ENCODE measurements around the gene MYO18B. TPM values are rescaled to one million over a fixed set of nuclear protein-coding genes. Genes with fewer than 3 reads are reported as not detected.

Gene MYO18B
- total RNA-seq, 1 experiment from 2014 or later = not detected

GRCh38 chr22:26047920-26048319 is 305.9 kb downstream of the MYO18B start:
- Histone ChIP-seq H3F3A (ENCODE audit: low read length, unreplicated experiment) (no peaks in the 10 kb centered on the region), H3K4me2 (ENCODE audit: low read length) (no peak overlapping the region), H3K4me1 (ENCODE audit: insufficient read depth, low read length) (no peaks in the 10 kb centered on the region), H3K27ac (ENCODE audit: low read length) (no peak overlapping the region), H3K36me3 (ENCODE audit: low read depth, low read length) (no peaks in the 10 kb centered on the region), H3K79me2 (ENCODE audit: low read length) (no peaks in the 10 kb centered on the region), H3K27me3 (ENCODE audit: low read length) (no peaks in the 10 kb centered on the region), H3K9me3 (ENCODE audit: low read length) (no peaks in the 10 kb centered on the region), H3K9ac (ENCODE audit: low read length) (no peak overlapping the region), H3K9me2 (replicated peaks; ENCODE audit: low read length) (no peaks in the 10 kb centered on the region), H3K4me3 (ENCODE audit: low read length) (no peak overlapping the region), H2AFZ (ENCODE audit: low read length) (no peak overlapping the region), H4K20me1 (ENCODE audit: low read length) (no peaks in the 10 kb centered on the region)
- ATAC-seq = no peak
- TF ChIP-seq EZH2 (IDR thresholded peaks at IDR 0.05; ENCODE audit: low read length, unreplicated experiment) (no peak), EZH2phosphoT487 (IDR thresholded peaks at IDR 0.05; ENCODE audit: borderline replicate concordance, low read length) (no peak), CTCF (conservative IDR thresholded peaks at IDR 0.05; ENCODE audit: low read depth, low read length) (no peak)
- intact Hi-C loops (cut with micrococcal nuclease) = no loop called here
- POLR2A ChIA-PET (ENCODE audit: unreplicated experiment) = no interaction called here
- CTCF ChIA-PET = no interaction called here
- DNase-seq = no peak
- no TSS peak for BruUV-seq (replicated peaks)

- intact Hi-C loops (cut with micrococcal nuclease) = no loop called here
- POLR2A ChIA-PET (ENCODE audit: unreplicated experiment) = no interaction called here
- Histone ChIP-seq H3K36me3 (ENCODE audit: low read depth, low read length) (no peaks in the 10 kb centered on the region), H3K9me3 (ENCODE audit: low read length) (no peaks in the 10 kb centered on the region), H3K9me2 (replicated peaks; ENCODE audit: low read length) (no peaks in the 10 kb centered on the region), H3K27me3 (ENCODE audit: low read length) (no peaks in the 10 kb centered on the region), H4K20me1 (ENCODE audit: low read length) (no peaks in the 10 kb centered on the region), H3K4me1 (ENCODE audit: insufficient read depth, low read length) (no peaks in the 10 kb centered on the region), H3F3A (ENCODE audit: low read length, unreplicated experiment) (no peaks in the 10 kb centered on the region), H3K4me2 (ENCODE audit: low read length) (no peak overlapping the region), H2AFZ (ENCODE audit: low read length) (no peak overlapping the region), H3K27ac (ENCODE audit: low read length) (no peak overlapping the region), H3K4me3 (ENCODE audit: low read length) (no peak overlapping the region), H3K79me2 (ENCODE audit: low read length) (no peaks in the 10 kb centered on the region), H3K9ac (ENCODE audit: low read length) (no peak overlapping the region)
- BruUV-seq (replicated peaks) = no TSS peak
- CTCF ChIA-PET = no interaction called here
- no peak for ATAC-seq
- TF ChIP-seq EZH2phosphoT487 (IDR thresholded peaks at IDR 0.05; ENCODE audit: borderline replicate concordance, low read length) (no peak), CTCF (conservative IDR thresholded peaks at IDR 0.05; ENCODE audit: low read depth, low read length) (no peak), EZH2 (IDR thresholded peaks at IDR 0.05; ENCODE audit: low read length, unreplicated experiment) (no peak)
- no peak for DNase-seq
Observed at GRCh38 chr22:26050079-26050478, 308.1 kb downstream of the MYO18B start.

GRCh38 chr22:26053737-26054316 is 311.8 kb downstream of the MYO18B start:
- H3K27ac ChIP-seq (ENCODE audit: low read length) = no peak overlapping the region
- ChIA-PET CTCF (no interaction called here), POLR2A (ENCODE audit: unreplicated experiment) (no interaction called here)
- BruUV-seq (replicated peaks) = no TSS peak
- H3K4me1 ChIP-seq (ENCODE audit: insufficient read depth, low read length) = no peaks in the 10 kb centered on the region
- H3K9me2 ChIP-seq (replicated peaks; ENCODE audit: low read length) = no peaks in the 10 kb centered on the region
- no peaks in the 10 kb centered on the region for H4K20me1 ChIP-seq (ENCODE audit: low read length)
- no peaks in the 10 kb centered on the region for H3F3A ChIP-seq (ENCODE audit: low read length, unreplicated experiment)
- no peaks in the 10 kb centered on the region for H3K79me2 ChIP-seq (ENCODE audit: low read length)
- no peak for ATAC-seq
- no peak overlapping the region for H3K9ac ChIP-seq (ENCODE audit: low read length)
- no peak overlapping the region for H3K4me3 ChIP-seq (ENCODE audit: low read length)
- intact Hi-C loops (cut with micrococcal nuclease) = no loop called here
- no peaks in the 10 kb centered on the region for H3K36me3 ChIP-seq (ENCODE audit: low read depth, low read length)
- no peaks in the 10 kb centered on the region for H3K9me3 ChIP-seq (ENCODE audit: low read length)
- H2AFZ ChIP-seq (ENCODE audit: low read length) = no peak overlapping the region
- H3K4me2 ChIP-seq (ENCODE audit: low read length) = no peak overlapping the region
- TF ChIP-seq EZH2 (IDR thresholded peaks at IDR 0.05; ENCODE audit: low read length, unreplicated experiment) (no peak), EZH2phosphoT487 (IDR thresholded peaks at IDR 0.05; ENCODE audit: borderline replicate concordance, low read length) (no peak), CTCF (conservative IDR thresholded peaks at IDR 0.05; ENCODE audit: low read depth, low read length) (no peak)
- no peak for DNase-seq
- no peaks in the 10 kb centered on the region for H3K27me3 ChIP-seq (ENCODE audit: low read length)

All from PC-3 (cell line).